ENCODE measurements around the gene FAF1. TPM values are rescaled to one million over a fixed set of nuclear protein-coding genes. Genes with fewer than 3 reads are reported as not detected.

FAF1 gene
- total and polyA plus RNA-seq, 2 of the 8 experiments (the other 6 are each of a cell fraction or from before 2014, with no cell fraction given) = 10.8 to 65.9 TPM

- 91% methylated on average over 6 of the region's 6 CpGs; no CpG with 5 or more reads in 1 of the 2 experiments for WGBS, 2 experiments (ENCODE audit: extremely low coverage in 1 of 2, insufficient coverage in 1 of 2, insufficient read length in 1 of 2, insufficient replicate concordance in 2 of 2, low coverage in 1 of 2, low lambda C conversion rate in 2 of 2, missing lambda C conversion rate in 1 of 2)
- no peak for TF ChIP-seq FOSL1 (IDR thresholded peaks at IDR 0.05; ENCODE audit: insufficient read depth, low read depth, low read length)
- no peak for TF ChIP-seq EGR1 (IDR thresholded peaks at IDR 0.05; ENCODE audit: borderline replicate concordance, low read depth, low read length)
- no peak for TF ChIP-seq CHD2 (IDR thresholded peaks at IDR 0.05; ENCODE audit: low read length)
- no peak for TF ChIP-seq EZH2 (IDR thresholded peaks at IDR 0.05; ENCODE audit: low read depth, low read length, severe bottlenecking)
- TF ChIP-seq ATF3 (IDR thresholded peaks at IDR 0.05; ENCODE audit: insufficient read depth, low read depth, low read length) = no peak
- no peak for TF ChIP-seq RNF2 (IDR thresholded peaks at IDR 0.05; ENCODE audit: borderline replicate concordance, low read depth, low read length, missing control alignments, poor library complexity, severe bottlenecking)
- no peak for TF ChIP-seq SUZ12 (IDR thresholded peaks at IDR 0.05; ENCODE audit: low read length)
- no peak for TF ChIP-seq CREB1 (IDR thresholded peaks at IDR 0.05)
- no peak for TF ChIP-seq POLR2A (IDR thresholded peaks at IDR 0.05; ENCODE audit: control extremely low read depth in 1 of 2, low read depth in 2 of 2, low read length in 2 of 2)
- TF ChIP-seq USF2 (IDR thresholded peaks at IDR 0.05; ENCODE audit: low read length) = no peak
- no peak for TF ChIP-seq NRF1 (IDR thresholded peaks at IDR 0.05; ENCODE audit: low read depth, low read length)
Observed at GRCh38 chr1:50436489-50436888, 523.6 kb downstream of the FAF1 start.

More at GRCh38 chr1:50436489-50436888, 523.6 kb downstream of the FAF1 start:
- no peak overlapping the region for H2BK12ac ChIP-seq (ENCODE audit: low read depth, low read length)
- H3K79me2 ChIP-seq (ENCODE audit: control insufficient read depth in 1 of 2, insufficient read depth in 2 of 2, low read length in 2 of 2) = no peaks in the 10 kb centered on the region
- peaks cover 0 to 3% of the 10 kb centered on the region in 2 experiments for H4K20me1 ChIP-seq (replicated peaks in 1 of 2; ENCODE audit: control insufficient read depth in 1 of 2, insufficient read depth in 2 of 2, low read length in 2 of 2)
- no peaks in the 10 kb centered on the region for H3K23me2 ChIP-seq (ENCODE audit: low read depth, low read length)
- FAIRE-seq (no peak), DNase-seq (ENCODE audit: low read depth in 1 of 2, low spot score in 2 of 2) (no peak)
- H3K18ac ChIP-seq (ENCODE audit: extremely low read depth, low read length) = no peak overlapping the region
- no peak overlapping the region for H3K56ac ChIP-seq (replicated peaks; ENCODE audit: insufficient read length, low read depth, low read length)
- H2AK5ac ChIP-seq (ENCODE audit: low read depth, low read length) = no peak overlapping the region
- no peak overlapping the region for H2BK15ac ChIP-seq (ENCODE audit: low read length)
- H3K23ac ChIP-seq (ENCODE audit: insufficient read length) = no peak overlapping the region
- no peaks in the 10 kb centered on the region for H3K4me1 ChIP-seq (replicated peaks in 1 of 4; ENCODE audit: control insufficient read depth in 3 of 4, insufficient read depth in 4 of 4, low read length in 3 of 4)
- H3K14ac ChIP-seq (ENCODE audit: insufficient read length) = no peak overlapping the region
- H3K4ac ChIP-seq (replicated peaks; ENCODE audit: insufficient read length, low read depth, low read length) = no peak overlapping the region
- no peaks in the 10 kb centered on the region; a peak in 1 of 8 replicates for H3K36me3 ChIP-seq (ENCODE audit: control insufficient read depth in 2 of 4, insufficient read depth in 4 of 4, low read length in 3 of 4)
- H3K9ac ChIP-seq (replicated peaks in 1 of 4; ENCODE audit: extremely low read depth in 1 of 4, low read depth in 3 of 4, low read length in 3 of 4) = no peak overlapping the region
- H2BK5ac ChIP-seq (ENCODE audit: low read depth, low read length) = no peak overlapping the region
- H3K27me3 ChIP-seq (replicated peaks in 1 of 4; ENCODE audit: control insufficient read depth in 3 of 4, extremely low read depth in 1 of 4, insufficient read depth in 3 of 4, low read length in 3 of 4) = peaks cover 11 to 25% (median 18%) of the 10 kb centered on the region in 4 experiments
- no peaks in the 10 kb centered on the region for H3K9me3 ChIP-seq (ENCODE audit: insufficient read depth in 2 of 2, low read depth in 1 of 2, low read length in 1 of 2)
- POLR2A ChIA-PET (ENCODE audit: partially characterized antibody) = no interaction called here
- no peak overlapping the region for H2BK120ac ChIP-seq (replicated peaks; ENCODE audit: low read depth, low read length)
- H3K79me1 ChIP-seq (ENCODE audit: low read depth, low read length) = no peaks in the 10 kb centered on the region
- H4K91ac ChIP-seq (replicated peaks; ENCODE audit: insufficient read length, low read length) = no peak overlapping the region
- H4K8ac ChIP-seq (ENCODE audit: extremely low read depth, insufficient read depth, low read length) = no peak overlapping the region
- no peak overlapping the region for H3K27ac ChIP-seq (ENCODE audit: low read depth, low read length)
- no peak overlapping the region for H3K4me3 ChIP-seq (ENCODE audit: extremely low read depth in 1 of 4, insufficient read depth in 2 of 4, low read depth in 3 of 4, low read length in 4 of 4)
- H4K5ac ChIP-seq (ENCODE audit: insufficient read length, low read depth, low read length) = no peak overlapping the region
- no peak overlapping the region for H2AFZ ChIP-seq (ENCODE audit: low read length)
- CTCF ChIA-PET (ENCODE audit: partially characterized antibody) = interaction anchor here (1.1 to 1.3 kb wide), 2 partner anchors 88 to 168 kb away, joined by 3 to 4 read pairs; no protein-coding TSS in a partner anchor
- no peak overlapping the region for H2BK20ac ChIP-seq (ENCODE audit: low read length)
- no peak overlapping the region for H3K4me2 ChIP-seq (ENCODE audit: insufficient read depth in 1 of 2, low read depth in 2 of 2, low read length in 2 of 2)

Measured in H1 (cell line).